ENCODE measurements around the gene CGNL1.

CGNL1 gene

GRCh38 chr15:57427367-57427821 lies 51.1 kb downstream of the CGNL1 start:
- peak overlapping the region; percentile 53 for H2BK5ac ChIP-seq (ENCODE audit: low read depth, low read length, poor library complexity, severe bottlenecking)
- no peak overlapping the region for H3K14ac ChIP-seq (ENCODE audit: low read length in 2 of 2)
- no peak overlapping the region for H3K18ac ChIP-seq (ENCODE audit: low read depth in 1 of 2, low read length in 2 of 2)
- no peak overlapping the region for H2BK120ac ChIP-seq (ENCODE audit: low read depth, low read length)
- H3K9me3 ChIP-seq (ENCODE audit: control insufficient read depth, low read length) = no peaks in the 10 kb centered on the region
- peak; percentile 48 for DNase-seq
- H2AK5ac ChIP-seq (ENCODE audit: low read length, severe bottlenecking) = no peak overlapping the region
- no peak overlapping the region for H2BK12ac ChIP-seq (ENCODE audit: low read length in 2 of 2)
- 32% methylated on average over 8 of the region's 9 CpGs for WGBS
- H3K4ac ChIP-seq (ENCODE audit: low read depth in 1 of 2, low read length in 2 of 2) = no peak overlapping the region
- H3K9ac ChIP-seq (ENCODE audit: low read length) = peak overlapping the region; percentile 25
- H3K4me2 ChIP-seq (ENCODE audit: low read length, poor library complexity, severe bottlenecking) = peak overlapping the region; percentile 30
- H3K27me3 ChIP-seq (ENCODE audit: control insufficient read depth in 1 of 2, insufficient read depth in 1 of 2, low read length in 2 of 2) = peaks cover 0 to 13% of the 10 kb centered on the region in 2 experiments
- no peak overlapping the region for H2BK15ac ChIP-seq (ENCODE audit: low read depth, poor library complexity, severe bottlenecking)
- no peak overlapping the region for H4K8ac ChIP-seq (ENCODE audit: low read length)
- peaks cover 23% of the 10 kb centered on the region for H3K4me1 ChIP-seq (ENCODE audit: control insufficient read depth, insufficient read depth, low read depth, low read length)
- peaks cover 0 to 6% of the 10 kb centered on the region in 2 experiments for H3K36me3 ChIP-seq (ENCODE audit: control insufficient read depth in 1 of 2, insufficient read depth in 2 of 2, low read depth in 1 of 2, low read length in 2 of 2)
- H3K23ac ChIP-seq (ENCODE audit: low read length in 2 of 2) = no peak overlapping the region
- no peak overlapping the region for H2AFZ ChIP-seq (ENCODE audit: low read depth, low read length)
- H3K27ac ChIP-seq (ENCODE audit: low read length, poor library complexity, severe bottlenecking) = peak overlapping the region; percentile 97
- H3K4me3 ChIP-seq (ENCODE audit: insufficient read depth in 1 of 2, low read depth in 1 of 2, low read length in 2 of 2) = no peak overlapping the region
- peaks cover 21% of the 10 kb centered on the region for H3K79me1 ChIP-seq (replicated peaks; ENCODE audit: low read length, poor library complexity, severe bottlenecking)
- H4K91ac ChIP-seq (ENCODE audit: low read length) = no peak overlapping the region

DNA sequence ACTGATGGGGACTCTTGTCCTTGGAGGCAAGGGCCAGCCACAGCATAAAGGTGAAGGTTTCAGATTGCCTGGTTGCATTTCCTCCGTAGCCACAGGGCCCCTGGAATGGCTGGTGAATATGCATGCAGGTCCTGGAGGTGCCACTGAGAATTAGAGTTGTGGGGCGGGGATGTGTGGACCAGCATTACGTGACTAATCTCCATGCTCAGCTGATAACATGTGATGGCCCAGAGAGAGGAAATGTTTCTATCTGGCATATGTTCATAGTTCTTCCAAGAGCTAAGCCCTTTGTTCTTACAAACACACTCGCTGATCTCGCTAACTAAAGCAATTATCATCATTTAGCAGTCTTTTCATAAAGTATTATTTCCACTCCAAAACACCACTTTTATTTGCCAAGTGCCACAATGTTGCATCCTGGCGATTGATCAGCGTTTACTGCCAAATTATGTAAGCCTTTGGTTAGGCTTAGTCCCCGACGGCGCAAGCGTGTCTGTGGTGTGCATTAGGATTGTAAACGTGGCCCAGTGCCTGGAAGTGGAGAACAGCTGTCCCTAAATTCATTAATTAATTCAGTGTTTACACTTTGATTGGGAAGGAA lies 55.9 kb downstream of the CGNL1 start:
- Histone ChIP-seq H3K18ac (ENCODE audit: low read depth in 1 of 2, low read length in 2 of 2) (no peak overlapping the region), H2BK12ac (ENCODE audit: low read length in 2 of 2) (no peak overlapping the region), H3K9me3 (ENCODE audit: control insufficient read depth, low read length) (no peaks in the 10 kb centered on the region), H2BK120ac (ENCODE audit: low read depth, low read length) (no peak overlapping the region), H2AK5ac (ENCODE audit: low read length, severe bottlenecking) (peak overlapping the region; percentile 76), H2AFZ (ENCODE audit: low read depth, low read length) (no peak overlapping the region), H3K23ac (ENCODE audit: low read length in 2 of 2) (peak overlapping the region in 1 of 2 experiments; percentile 85), H3K27me3 (ENCODE audit: control insufficient read depth in 1 of 2, insufficient read depth in 1 of 2, low read length in 2 of 2) (no peaks in the 10 kb centered on the region), H2BK15ac (ENCODE audit: low read depth, poor library complexity, severe bottlenecking) (no peak overlapping the region), H3K4me2 (ENCODE audit: low read length, poor library complexity, severe bottlenecking) (no peak overlapping the region), H3K9ac (ENCODE audit: low read length) (no peak overlapping the region), H3K4ac (ENCODE audit: low read depth in 1 of 2, low read length in 2 of 2) (no peak overlapping the region), H3K14ac (ENCODE audit: low read length in 2 of 2) (no peak overlapping the region), H2BK5ac (ENCODE audit: low read depth, low read length, poor library complexity, severe bottlenecking) (no peak overlapping the region), H4K8ac (ENCODE audit: low read length) (no peak overlapping the region), H3K4me1 (ENCODE audit: control insufficient read depth, insufficient read depth, low read depth, low read length) (peaks cover 16% of the 10 kb centered on the region), H4K91ac (ENCODE audit: low read length) (no peak overlapping the region), H3K27ac (ENCODE audit: low read length, poor library complexity, severe bottlenecking) (no peak overlapping the region), H3K36me3 (ENCODE audit: control insufficient read depth in 1 of 2, insufficient read depth in 2 of 2, low read depth in 1 of 2, low read length in 2 of 2) (peaks cover 0 to 6% of the 10 kb centered on the region in 2 experiments), H3K79me1 (replicated peaks; ENCODE audit: low read length, poor library complexity, severe bottlenecking) (peaks cover 26% of the 10 kb centered on the region), H3K4me3 (ENCODE audit: insufficient read depth in 1 of 2, low read depth in 1 of 2, low read length in 2 of 2) (no peak overlapping the region)
- WGBS = 92% methylated on average over 12 of the region's 12 CpGs
- no peak for DNase-seq

DNA sequence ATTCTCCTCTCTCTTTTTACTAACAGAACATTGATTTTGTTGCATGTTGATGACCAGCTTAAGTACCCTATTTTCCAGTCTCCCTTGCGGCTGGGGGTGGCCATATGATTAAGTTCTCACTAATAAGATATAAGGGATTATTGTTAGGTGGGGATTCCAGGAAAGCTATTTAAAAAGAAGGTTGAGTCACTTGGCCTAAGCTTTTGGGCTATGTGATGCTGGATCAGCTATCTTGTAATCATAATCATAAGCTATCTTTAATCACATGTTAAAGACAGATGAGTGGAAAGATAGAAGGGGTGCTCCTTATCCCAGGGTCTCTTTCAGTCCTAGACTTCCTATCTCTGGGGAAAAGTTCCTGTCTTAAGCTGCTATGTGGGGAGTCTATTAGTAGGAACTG lies 59.9 kb downstream of the CGNL1 start:
- Histone ChIP-seq H3K4ac (ENCODE audit: low read depth in 1 of 2, low read length in 2 of 2) (no peak overlapping the region), H3K4me3 (ENCODE audit: insufficient read depth in 1 of 2, low read depth in 1 of 2, low read length in 2 of 2) (no peak overlapping the region), H2AFZ (ENCODE audit: low read depth, low read length) (no peak overlapping the region), H2BK15ac (ENCODE audit: low read depth, poor library complexity, severe bottlenecking) (no peak overlapping the region), H3K14ac (ENCODE audit: low read length in 2 of 2) (no peak overlapping the region), H3K36me3 (ENCODE audit: control insufficient read depth in 1 of 2, insufficient read depth in 2 of 2, low read depth in 1 of 2, low read length in 2 of 2) (peaks cover 0 to 19% of the 10 kb centered on the region in 2 experiments), H3K23ac (ENCODE audit: low read length in 2 of 2) (no peak overlapping the region), H2BK120ac (ENCODE audit: low read depth, low read length) (no peak overlapping the region), H3K27me3 (ENCODE audit: control insufficient read depth in 1 of 2, insufficient read depth in 1 of 2, low read length in 2 of 2) (no peaks in the 10 kb centered on the region), H3K9me3 (ENCODE audit: control insufficient read depth, low read length) (no peaks in the 10 kb centered on the region), H3K79me1 (replicated peaks; ENCODE audit: low read length, poor library complexity, severe bottlenecking) (peaks cover 34% of the 10 kb centered on the region), H3K9ac (ENCODE audit: low read length) (peak overlapping the region; percentile 9), H2BK12ac (ENCODE audit: low read length in 2 of 2) (no peak overlapping the region), H2AK5ac (ENCODE audit: low read length, severe bottlenecking) (no peak overlapping the region), H3K4me1 (ENCODE audit: control insufficient read depth, insufficient read depth, low read depth, low read length) (peaks cover 13% of the 10 kb centered on the region), H3K18ac (ENCODE audit: low read depth in 1 of 2, low read length in 2 of 2) (no peak overlapping the region), H4K8ac (ENCODE audit: low read length) (no peak overlapping the region), H3K27ac (ENCODE audit: low read length, poor library complexity, severe bottlenecking) (no peak overlapping the region), H3K4me2 (ENCODE audit: low read length, poor library complexity, severe bottlenecking) (no peak overlapping the region), H4K91ac (ENCODE audit: low read length) (no peak overlapping the region), H2BK5ac (ENCODE audit: low read depth, low read length, poor library complexity, severe bottlenecking) (no peak overlapping the region)
- DNase-seq = no peak
- 100% methylated on average over 1 of the region's 1 CpG for WGBS

GRCh38 chr15:57436961-57437360 lies 60.7 kb downstream of the CGNL1 start:
- H2BK12ac ChIP-seq (ENCODE audit: low read length in 2 of 2) = no peak overlapping the region
- H2AFZ ChIP-seq (ENCODE audit: low read depth, low read length) = no peak overlapping the region
- no peak overlapping the region for H2BK15ac ChIP-seq (ENCODE audit: low read depth, poor library complexity, severe bottlenecking)
- no peak for DNase-seq
- no peak overlapping the region for H3K4me3 ChIP-seq (ENCODE audit: insufficient read depth in 1 of 2, low read depth in 1 of 2, low read length in 2 of 2)
- 44% methylated on average over 1 of the region's 2 CpGs for WGBS
- H2BK5ac ChIP-seq (ENCODE audit: low read depth, low read length, poor library complexity, severe bottlenecking) = no peak overlapping the region
- peak overlapping the region in 1 of 2 experiments; percentile 33 for H3K18ac ChIP-seq (ENCODE audit: low read depth in 1 of 2, low read length in 2 of 2)
- H4K91ac ChIP-seq (ENCODE audit: low read length) = no peak overlapping the region
- H3K4me2 ChIP-seq (ENCODE audit: low read length, poor library complexity, severe bottlenecking) = no peak overlapping the region
- H2AK5ac ChIP-seq (ENCODE audit: low read length, severe bottlenecking) = no peak overlapping the region
- no peak overlapping the region for H4K8ac ChIP-seq (ENCODE audit: low read length)
- no peaks in the 10 kb centered on the region for H3K9me3 ChIP-seq (ENCODE audit: control insufficient read depth, low read length)
- no peak overlapping the region for H2BK120ac ChIP-seq (ENCODE audit: low read depth, low read length)
- H3K14ac ChIP-seq (ENCODE audit: low read length in 2 of 2) = no peak overlapping the region
- no peak overlapping the region for H3K27ac ChIP-seq (ENCODE audit: low read length, poor library complexity, severe bottlenecking)
- no peak overlapping the region for H3K4ac ChIP-seq (ENCODE audit: low read depth in 1 of 2, low read length in 2 of 2)
- no peaks in the 10 kb centered on the region for H3K27me3 ChIP-seq (ENCODE audit: control insufficient read depth in 1 of 2, insufficient read depth in 1 of 2, low read length in 2 of 2)
- H3K79me1 ChIP-seq (replicated peaks; ENCODE audit: low read length, poor library complexity, severe bottlenecking) = peaks cover 30% of the 10 kb centered on the region
- H3K4me1 ChIP-seq (ENCODE audit: control insufficient read depth, insufficient read depth, low read depth, low read length) = peaks cover 14% of the 10 kb centered on the region
- H3K36me3 ChIP-seq (ENCODE audit: control insufficient read depth in 1 of 2, insufficient read depth in 2 of 2, low read depth in 1 of 2, low read length in 2 of 2) = peaks cover 0 to 18% of the 10 kb centered on the region in 2 experiments
- H3K9ac ChIP-seq (ENCODE audit: low read length) = no peak overlapping the region
- no peak overlapping the region for H3K23ac ChIP-seq (ENCODE audit: low read length in 2 of 2)
